Neuron (in vitro differentiated cells): ENCODE results near the gene HUWE1.

Source experiments
- H2AFZ ChIP-seq: one replicate; pipeline ENCODE4 v1.6.1; 2013; ENCODE audit warnings: low read depth, mild to moderate bottlenecking, inconsistent platforms, low read length, moderate library complexity
- H3K27me3 ChIP-seq: one replicate; pipeline ENCODE4 v1.6.1; 2013; ENCODE audit warnings: low read length; ENCODE audit not compliant: insufficient read depth
- H3K36me3 ChIP-seq: one replicate; pipeline ENCODE4 v1.6.1; 2013; ENCODE audit warnings: low read length; ENCODE audit not compliant: insufficient read depth
- H3K4me1 ChIP-seq: one replicate; pipeline ENCODE4 v1.6.1; 2013; ENCODE audit warnings: low read length; ENCODE audit not compliant: insufficient read depth
- H3K4me3 ChIP-seq: 2 replicates; pipeline ENCODE4 v1.5.1; 2013; ENCODE audit warnings: mild to moderate bottlenecking, low read length, moderate library complexity
- H3K9me3 ChIP-seq: one replicate; pipeline ENCODE4 v1.6.1; 2013; ENCODE audit warnings: low read length

Gene HUWE1

DNA sequence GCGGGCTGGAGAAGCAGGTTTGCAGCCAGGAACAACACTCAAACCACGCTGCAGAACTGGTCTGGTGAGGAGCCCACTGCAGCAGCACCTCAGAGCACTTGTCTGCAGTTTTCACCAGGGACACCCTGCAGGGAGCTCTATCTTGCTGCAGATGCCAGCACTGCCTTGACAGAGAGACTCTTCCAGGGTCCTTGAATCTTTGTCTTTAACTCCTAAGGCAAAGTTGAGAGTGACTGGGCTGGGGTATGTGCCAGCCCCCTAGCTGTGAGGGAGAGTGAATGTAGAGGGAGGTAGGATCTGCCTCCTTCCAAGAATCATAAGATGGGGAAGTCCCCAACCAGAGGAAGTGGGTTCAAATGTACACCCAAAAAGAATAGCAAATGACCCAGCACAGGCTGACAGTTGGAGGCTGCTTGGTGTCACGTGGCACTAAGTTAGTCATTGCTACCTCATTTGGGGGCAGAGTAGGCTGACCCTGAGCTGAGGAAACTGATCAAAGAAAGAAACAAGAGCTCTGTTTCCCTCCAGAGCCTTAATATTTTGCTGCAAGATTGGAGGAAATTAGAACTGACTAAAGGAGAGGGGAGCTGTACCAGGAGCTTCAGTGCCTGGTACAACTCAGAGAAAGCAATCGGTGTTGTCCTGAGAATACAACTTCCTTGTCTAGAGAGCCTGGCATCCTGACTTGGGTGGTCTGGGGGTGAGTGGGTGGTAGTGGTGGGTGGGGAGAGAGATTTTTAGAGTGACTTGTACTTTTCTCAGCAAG is 28.2 kb upstream of the HUWE1 start:
- Histone ChIP-seq H3K4me3 (no peak overlapping the region), H3K4me1 (no peaks in the 10 kb centered on the region), H3K27me3 (no peaks in the 10 kb centered on the region), H2AFZ (no peak overlapping the region), H3K9me3 (no peaks in the 10 kb centered on the region), H3K36me3 (no peaks in the 10 kb centered on the region)

DNA sequence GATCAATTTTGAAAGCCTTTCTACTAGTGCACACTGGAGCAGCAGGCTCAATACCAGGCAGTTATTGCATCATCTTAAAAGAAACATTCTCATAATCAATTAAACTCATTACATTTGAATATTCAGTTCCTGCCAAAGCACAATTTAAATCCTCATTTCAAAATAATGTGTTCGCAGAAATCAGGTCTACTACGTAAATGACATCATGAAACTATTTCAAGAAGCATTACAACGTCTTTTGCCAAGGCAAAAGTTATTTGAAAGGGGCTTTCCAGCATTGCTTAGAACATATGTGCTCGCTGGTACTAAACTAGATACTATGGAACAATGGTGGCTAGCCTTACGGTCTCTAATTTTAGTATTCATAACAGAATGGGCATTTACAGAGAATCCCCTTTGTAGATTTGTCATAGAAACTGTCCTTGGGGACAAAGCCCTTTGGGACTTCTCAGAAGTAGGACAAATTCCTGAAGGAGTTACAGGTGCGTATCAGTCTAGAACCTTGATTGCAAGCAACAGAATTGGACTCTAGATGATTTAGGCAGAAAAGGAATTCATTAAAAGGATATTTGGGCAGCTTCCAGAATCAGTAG is 27.6 kb upstream of the HUWE1 start:
- Histone ChIP-seq H2AFZ (no peak overlapping the region), H3K27me3 (no peaks in the 10 kb centered on the region), H3K4me3 (no peak overlapping the region), H3K4me1 (no peaks in the 10 kb centered on the region), H3K9me3 (no peaks in the 10 kb centered on the region), H3K36me3 (no peaks in the 10 kb centered on the region)

DNA sequence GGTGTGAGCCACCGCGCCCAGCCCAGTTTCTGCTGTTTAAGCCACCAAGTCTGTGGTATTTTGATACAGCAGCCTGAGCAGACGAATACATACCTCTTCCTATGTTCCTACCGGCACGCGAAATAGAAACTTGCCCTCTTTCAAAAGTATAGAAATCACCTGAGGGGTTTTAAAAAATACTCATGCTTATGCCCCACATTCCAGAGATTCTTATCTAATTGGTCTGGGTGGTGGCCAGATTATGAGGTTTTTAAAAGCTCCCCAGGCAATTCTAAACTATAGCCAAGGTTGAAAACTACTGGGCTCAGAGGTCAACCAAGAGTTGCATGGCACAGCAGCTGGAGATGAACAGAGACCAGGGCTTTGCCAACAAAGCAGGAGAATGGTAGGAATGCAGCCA is 24.9 kb upstream of the HUWE1 start:
- no peaks in the 10 kb centered on the region for H3K9me3 ChIP-seq
- no peaks in the 10 kb centered on the region for H3K27me3 ChIP-seq
- H3K36me3 ChIP-seq: no peaks in the 10 kb centered on the region
- no peak overlapping the region for H3K4me3 ChIP-seq
- H3K4me1 ChIP-seq: no peaks in the 10 kb centered on the region
- H2AFZ ChIP-seq: no peak overlapping the region

DNA sequence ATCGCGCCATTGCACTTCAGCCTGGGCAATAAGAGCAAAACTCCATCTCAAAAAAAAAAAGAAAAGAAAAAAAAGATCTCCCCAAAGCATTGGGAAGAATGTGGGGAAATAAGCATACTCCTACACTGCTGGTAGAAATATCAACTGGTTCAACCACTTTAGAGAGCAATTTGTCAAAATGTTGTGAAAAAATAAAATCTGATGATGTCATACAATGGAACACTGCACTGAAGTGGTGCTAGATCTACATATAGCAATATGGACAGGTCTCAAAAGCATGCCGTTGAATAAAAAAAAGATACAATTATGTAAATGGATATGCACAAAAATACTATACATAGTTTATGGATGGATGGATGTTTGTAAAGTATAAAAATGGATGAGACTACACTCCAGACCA is 18.3 kb upstream of the HUWE1 start:
- no peaks in the 10 kb centered on the region for H3K9me3 ChIP-seq
- no peaks in the 10 kb centered on the region for H3K4me1 ChIP-seq
- H2AFZ ChIP-seq: no peak overlapping the region
- peaks cover 3% of the 10 kb centered on the region for H3K27me3 ChIP-seq
- H3K4me3 ChIP-seq: no peak overlapping the region
- no peaks in the 10 kb centered on the region for H3K36me3 ChIP-seq

DNA sequence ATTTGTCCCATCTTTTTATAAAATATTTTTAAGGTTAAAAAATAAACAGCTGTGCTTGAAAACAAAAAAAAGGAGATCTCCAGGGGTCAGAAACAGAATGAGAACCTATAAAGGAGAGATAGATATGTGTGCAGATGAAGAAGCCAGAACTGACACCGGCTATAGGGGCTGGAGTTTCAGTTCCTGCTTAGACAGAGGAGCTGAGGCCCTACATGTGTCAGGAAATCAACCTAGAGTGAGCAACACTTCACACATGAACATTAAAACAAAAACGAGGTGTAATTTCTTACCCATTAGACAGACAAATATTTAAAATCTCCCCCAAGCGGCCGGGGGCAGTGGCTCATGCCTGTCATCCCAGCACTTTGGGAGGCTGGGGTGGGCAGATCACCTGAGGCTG is 17.8 kb upstream of the HUWE1 start:
- no peaks in the 10 kb centered on the region for H3K9me3 ChIP-seq
- H3K4me1 ChIP-seq: no peaks in the 10 kb centered on the region
- no peak overlapping the region for H2AFZ ChIP-seq
- no peaks in the 10 kb centered on the region for H3K36me3 ChIP-seq
- H3K27me3 ChIP-seq: peaks cover 3% of the 10 kb centered on the region
- H3K4me3 ChIP-seq: no peak overlapping the region

DNA sequence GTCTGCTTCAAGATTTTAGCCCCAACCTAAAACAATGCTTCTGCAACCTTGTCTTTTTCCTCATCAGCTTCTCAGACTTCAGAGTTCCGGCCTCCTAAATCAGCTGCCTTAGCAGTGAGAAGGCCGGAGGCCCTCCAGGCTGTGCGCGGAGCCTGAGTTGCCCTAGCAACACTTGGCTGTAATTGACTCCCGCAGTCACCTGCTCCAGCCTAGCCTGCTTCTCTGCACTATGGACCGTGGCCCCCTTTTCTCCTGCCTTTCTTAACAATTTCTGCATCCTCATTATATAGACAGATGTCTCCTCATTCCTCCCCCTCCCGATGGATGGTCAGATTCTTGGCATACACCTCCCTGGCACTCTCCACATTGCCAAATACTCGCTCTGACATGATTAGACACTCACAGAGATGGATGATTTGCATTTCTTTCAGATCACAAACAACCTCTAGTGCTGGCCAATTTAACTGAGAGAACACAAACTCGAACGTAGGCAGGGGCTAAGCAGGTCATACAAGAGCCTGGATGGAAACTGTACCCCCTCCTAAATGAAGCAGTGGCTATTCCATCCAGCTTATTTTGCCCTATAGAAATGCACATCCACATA is 9.5 kb upstream of the HUWE1 start:
- no peaks in the 10 kb centered on the region for H3K27me3 ChIP-seq
- H3K36me3 ChIP-seq: no peaks in the 10 kb centered on the region
- no peak overlapping the region for H3K4me3 ChIP-seq
- peaks cover 8% of the 10 kb centered on the region for H3K4me1 ChIP-seq
- peak overlapping the region; percentile 47 for H2AFZ ChIP-seq
- no peaks in the 10 kb centered on the region for H3K9me3 ChIP-seq

DNA sequence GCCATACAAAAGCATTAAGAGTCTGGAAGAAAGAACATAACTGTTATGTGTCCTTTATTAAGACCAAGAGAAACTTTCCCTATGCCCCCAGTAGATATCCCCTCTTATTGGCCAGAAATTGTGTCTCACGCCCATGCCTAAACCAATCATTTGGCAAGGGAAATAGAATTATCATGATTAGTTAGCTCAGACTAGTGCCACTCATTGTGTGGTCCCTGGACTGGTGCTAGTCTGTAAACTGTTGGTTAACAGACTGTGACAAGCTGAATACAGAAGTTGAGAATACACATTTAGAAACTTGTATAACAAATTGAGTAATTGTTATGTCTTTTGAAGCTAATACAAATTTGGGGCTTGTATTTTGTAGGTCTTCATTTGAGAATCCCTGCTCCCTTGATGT is 8.1 kb upstream of the HUWE1 start:
- H3K36me3 ChIP-seq: no peaks in the 10 kb centered on the region
- peaks cover 8% of the 10 kb centered on the region for H3K4me1 ChIP-seq
- no peak overlapping the region for H3K4me3 ChIP-seq
- H3K27me3 ChIP-seq: no peaks in the 10 kb centered on the region
- H3K9me3 ChIP-seq: no peaks in the 10 kb centered on the region
- H2AFZ ChIP-seq: no peak overlapping the region

DNA sequence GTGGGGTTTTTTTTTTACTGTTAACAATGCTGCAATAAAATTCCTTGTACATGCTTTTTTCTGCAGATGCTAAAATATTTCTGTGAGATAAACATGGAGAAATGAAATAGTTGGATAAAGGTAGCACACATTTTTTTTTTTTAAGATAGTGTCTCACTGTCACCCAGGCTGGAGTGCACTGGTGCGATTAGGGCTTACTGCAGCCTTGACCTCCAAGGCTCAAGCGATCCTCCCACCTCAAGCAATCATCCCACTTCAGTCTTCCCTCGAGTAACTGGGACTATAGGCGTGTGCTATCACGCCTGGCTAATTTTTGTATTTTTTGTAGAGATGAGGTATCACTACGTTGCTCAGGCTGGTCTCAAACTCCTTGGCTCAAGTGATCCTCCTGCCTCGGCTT is 1.8 kb upstream of the HUWE1 start:
- H2AFZ ChIP-seq: no peak overlapping the region
- no peaks in the 10 kb centered on the region for H3K27me3 ChIP-seq
- H3K36me3 ChIP-seq: no peaks in the 10 kb centered on the region
- H3K9me3 ChIP-seq: no peaks in the 10 kb centered on the region
- no peak overlapping the region for H3K4me3 ChIP-seq
- no peaks in the 10 kb centered on the region for H3K4me1 ChIP-seq

DNA sequence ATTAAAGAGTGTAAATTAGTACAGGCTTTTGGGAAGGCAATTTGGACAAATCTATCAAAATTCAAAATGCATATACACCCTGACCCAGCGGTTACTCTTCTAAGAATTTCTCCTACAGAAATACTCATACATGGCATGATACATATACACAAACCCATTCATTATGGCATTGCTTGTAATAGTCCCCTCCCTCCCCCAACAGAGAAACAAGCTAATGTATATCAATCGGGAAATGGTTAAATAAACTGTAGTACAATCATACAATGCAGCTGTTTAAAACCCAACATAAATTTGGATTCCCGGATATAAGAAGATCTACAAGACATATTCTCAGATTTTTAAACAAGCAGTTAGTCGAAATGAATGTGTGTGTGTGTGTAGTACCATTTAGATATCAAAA is 808 bp downstream of the HUWE1 start:
- Histone ChIP-seq H3K36me3 (peaks cover 4% of the 10 kb centered on the region), H3K27me3 (no peaks in the 10 kb centered on the region), H3K4me3 (peak overlapping the region; percentile 54)

DNA sequence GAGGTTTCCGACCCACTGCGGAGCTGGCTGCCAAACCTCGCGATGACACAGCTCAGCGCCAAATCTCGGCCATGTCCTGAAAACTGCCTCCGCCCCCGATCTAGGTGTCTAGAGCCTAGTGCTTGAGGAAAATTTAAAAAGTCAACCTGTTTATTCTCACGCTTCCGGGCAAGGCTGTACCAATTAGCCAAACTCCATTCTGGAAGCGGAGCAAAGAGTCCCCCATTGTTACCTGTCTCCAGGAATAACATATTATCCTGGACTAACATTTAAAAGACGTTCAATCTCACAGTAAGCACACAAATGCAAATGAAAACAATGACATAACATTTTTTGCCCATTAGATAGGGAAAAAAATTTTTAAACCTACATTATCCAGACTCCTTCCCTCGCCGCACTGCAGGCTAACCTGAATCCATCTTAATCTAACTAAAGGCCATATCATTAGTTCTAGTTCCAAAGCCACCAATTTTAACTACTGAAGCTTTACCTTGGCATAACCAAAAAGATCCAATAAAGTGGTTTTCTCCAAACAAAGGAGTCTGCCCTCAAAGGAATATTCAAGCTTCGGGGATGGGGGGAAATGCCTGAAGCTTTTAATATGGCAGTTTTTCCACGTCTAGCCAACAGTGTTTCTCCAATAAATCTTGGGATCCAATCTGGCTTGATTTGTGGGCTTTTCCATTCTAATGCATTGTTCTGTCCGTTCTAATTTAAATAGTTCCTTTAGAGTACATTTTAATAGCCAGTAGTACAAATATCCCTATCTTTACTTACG is 1.9 kb downstream of the HUWE1 start:
- Histone ChIP-seq H3K4me3 (peak overlapping the region; percentile 54), H3K36me3 (peaks cover 10% of the 10 kb centered on the region), H3K9me3 (no peaks in the 10 kb centered on the region), H2AFZ (peak overlapping the region; percentile 21), H3K27me3 (no peaks in the 10 kb centered on the region), H3K4me1 (peaks cover 10% of the 10 kb centered on the region)

More for the DNA sequence above, 808 bp downstream of the HUWE1 start:
- Histone ChIP-seq H3K4me1 (peaks cover 10% of the 10 kb centered on the region), H3K9me3 (no peaks in the 10 kb centered on the region), H2AFZ (no peak overlapping the region)

DNA sequence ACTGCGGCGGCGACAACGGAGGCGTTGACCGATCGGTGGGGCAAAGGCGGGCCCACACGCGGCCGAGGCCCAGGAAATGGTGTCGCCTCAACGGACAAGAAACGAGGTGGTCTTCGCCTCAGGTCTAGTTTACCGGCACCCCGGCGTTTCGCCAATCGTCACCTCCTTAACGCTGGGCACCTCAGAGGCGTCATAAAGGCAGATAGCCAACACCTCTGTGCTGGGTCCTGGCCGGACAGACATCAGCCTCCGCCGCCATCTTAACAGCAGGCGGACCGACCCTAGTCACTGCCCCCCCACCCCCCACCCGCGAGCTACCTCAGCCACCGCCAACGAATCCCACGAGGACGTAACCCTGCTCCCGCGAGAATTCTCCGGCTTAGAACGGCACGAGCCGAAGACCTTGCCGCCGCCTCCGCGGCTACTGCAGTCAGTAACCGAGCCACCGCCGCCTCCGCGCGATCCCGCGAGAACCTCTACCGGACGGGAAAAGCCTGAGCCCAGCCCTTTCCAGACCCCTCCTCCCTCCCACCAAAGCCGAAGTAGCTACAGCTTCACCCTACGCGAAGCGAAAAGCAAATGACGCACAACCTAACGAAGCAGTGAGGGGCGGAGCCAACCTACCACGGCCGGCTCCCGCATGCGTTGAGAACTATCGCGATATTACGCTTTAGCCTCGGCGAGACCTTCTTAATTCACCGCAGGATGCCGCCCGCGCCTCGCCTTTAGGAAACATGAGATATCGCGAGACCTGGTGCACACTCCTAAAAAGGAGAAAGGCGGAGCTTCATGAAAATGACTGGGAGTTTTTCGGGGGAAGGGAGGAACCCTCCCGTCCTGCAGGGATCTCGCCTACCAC is 2.7 kb downstream of the HUWE1 start:
- peak overlapping the region; percentile 54 for H3K4me3 ChIP-seq
- peaks cover 10% of the 10 kb centered on the region for H3K4me1 ChIP-seq
- no peaks in the 10 kb centered on the region for H3K27me3 ChIP-seq
- peaks cover 12% of the 10 kb centered on the region for H3K36me3 ChIP-seq
- H2AFZ ChIP-seq: no peak overlapping the region
- H3K9me3 ChIP-seq: no peaks in the 10 kb centered on the region

DNA sequence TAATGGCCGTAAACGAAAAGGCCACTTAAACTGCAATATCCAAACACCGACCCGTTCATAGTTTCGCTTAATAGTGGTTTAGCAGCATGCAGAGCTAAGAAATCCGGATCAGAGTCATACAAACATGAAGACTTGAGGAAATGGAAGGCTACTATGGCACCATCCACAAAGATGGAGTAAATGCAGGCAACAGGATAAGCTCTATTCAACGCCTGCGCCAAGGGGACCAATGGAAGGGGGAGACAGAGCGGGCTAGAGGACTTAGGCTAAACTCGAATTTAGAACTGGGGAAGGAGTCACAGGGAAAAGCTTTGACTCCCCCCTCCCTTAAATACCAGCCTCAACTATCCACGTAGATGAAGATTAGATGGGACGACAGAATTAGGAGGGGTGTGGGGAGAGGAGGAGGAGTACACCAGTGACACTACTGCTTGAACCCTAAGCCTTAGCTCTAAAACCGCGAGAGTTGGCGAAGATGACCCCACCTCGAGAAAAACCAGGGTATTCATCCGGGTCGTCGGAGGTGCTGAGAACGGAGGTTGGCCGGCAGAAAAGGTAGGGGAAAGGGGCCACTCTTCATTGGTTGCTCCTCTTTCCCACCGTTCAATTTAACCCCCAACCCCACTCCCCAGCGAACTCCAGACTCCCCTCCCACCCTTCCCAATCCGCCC is 3.5 kb downstream of the HUWE1 start:
- no peaks in the 10 kb centered on the region for H3K27me3 ChIP-seq
- peaks cover 10% of the 10 kb centered on the region for H3K4me1 ChIP-seq
- H2AFZ ChIP-seq: no peak overlapping the region
- H3K4me3 ChIP-seq: peak overlapping the region; percentile 54
- H3K36me3 ChIP-seq: peaks cover 14% of the 10 kb centered on the region
- H3K9me3 ChIP-seq: no peaks in the 10 kb centered on the region
